CD4-positive, alpha-beta T cell treated with Interferon alpha-2 for 1 hour (primary cell): Measurements from ENCODE around the gene LAGE3.

Experiments used
- DNase-seq, 2 donors: peaks; one replicate each; pipeline ENCODE4 v3.0.0-alpha.2; 2020 to 2022

Gene LAGE3

GRCh38 chrX:154452823-154453222, 26.3 kb downstream of the LAGE3 start:
- no peak for DNase-seq

DNA sequence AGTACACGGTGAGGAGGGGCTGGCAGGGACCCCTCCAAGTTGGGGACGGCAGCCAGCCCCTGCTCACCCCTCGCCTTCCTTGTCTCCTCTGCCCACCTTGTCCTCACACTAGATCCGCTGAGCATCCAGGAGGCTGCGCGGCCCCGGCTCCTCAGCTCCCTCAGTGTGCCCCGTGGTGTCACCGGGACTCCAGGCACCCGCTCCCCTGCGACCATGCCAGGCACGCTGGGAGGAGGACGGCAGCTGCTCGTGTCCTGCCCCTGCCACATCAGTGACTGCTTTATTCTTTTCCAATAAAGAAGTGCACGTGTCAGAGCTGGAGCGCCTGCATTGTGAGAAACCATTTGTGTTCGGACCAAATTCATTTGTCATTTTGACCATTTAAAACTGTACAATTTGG, 28.8 kb downstream of the LAGE3 start:
- no peak for DNase-seq

DNA sequence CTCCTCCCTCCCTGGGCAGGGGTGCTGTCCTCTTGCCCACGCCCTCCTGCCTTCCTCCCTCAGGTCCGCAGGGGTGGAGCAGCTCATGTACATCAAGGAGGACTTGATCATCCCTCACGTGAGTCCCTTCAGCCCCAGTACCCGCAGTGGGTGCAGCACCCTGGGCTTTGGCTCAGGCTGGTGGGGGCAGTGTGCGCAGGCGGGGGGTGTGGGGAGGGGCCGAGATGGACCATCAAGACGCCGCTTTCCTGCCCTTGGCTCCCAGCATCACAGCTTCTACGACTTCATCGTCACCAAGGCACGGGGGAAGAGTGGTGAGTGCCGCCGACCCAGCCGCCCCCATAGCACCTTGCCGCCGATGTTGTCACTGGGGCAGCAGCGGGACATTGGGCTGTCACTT, 29.5 kb downstream of the LAGE3 start:
- no peak for DNase-seq

DNA sequence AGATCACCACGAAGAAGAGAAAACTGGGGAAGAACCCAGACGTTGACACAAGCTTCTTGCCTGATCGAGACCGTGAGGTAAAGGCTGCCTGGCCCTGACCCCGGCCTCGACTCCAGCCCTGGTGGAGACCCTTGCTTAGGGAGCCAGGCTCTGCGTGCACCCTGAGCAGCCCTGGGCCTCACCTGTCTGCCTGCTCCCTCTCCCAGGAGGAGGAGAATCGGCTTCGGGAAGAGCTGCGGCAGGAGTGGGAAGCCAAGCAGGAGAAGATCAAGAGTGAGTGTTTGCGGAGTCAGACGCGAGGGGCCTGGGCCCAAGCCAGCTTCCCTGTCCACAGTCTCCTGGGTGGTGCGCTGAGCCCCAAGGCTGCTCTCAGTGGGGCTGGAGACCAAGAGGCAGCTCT, 30.6 kb downstream of the LAGE3 start:
- DNase-seq: no peak

- no peak for DNase-seq
These were observed 32.7 kb downstream of the LAGE3 start for GRCh38 chrX:154446430-154446829.

- DNase-seq: no peak
These were observed 33.3 kb downstream of the LAGE3 start for GRCh38 chrX:154445776-154446175.

GRCh38 chrX:154444755-154445246, 34.3 kb downstream of the LAGE3 start:
- no peak for DNase-seq

GRCh38 chrX:154443992-154444754, 34.9 kb downstream of the LAGE3 start, which contains the start of gene FAM50A:
TSS of gene FAM50A (plus strand) at chrX:154444141. CDS start at chrX:154444236, 95 bp downstream.
- DNase-seq: peak; percentile 67 to 75

GRCh38 chrX:154443479-154443910, 35.6 kb downstream of the LAGE3 start:
- DNase-seq: no peak

GRCh38 chrX:154441984-154442707, 36.9 kb downstream of the LAGE3 start:
- no peak for DNase-seq

- DNase-seq: peak in 1 of 2 donors; percentile 37
These were observed 37.5 kb downstream of the LAGE3 start for GRCh38 chrX:154441564-154441963.

- DNase-seq: no peak
These were observed 38.3 kb downstream of the LAGE3 start for GRCh38 chrX:154440623-154441357.

DNA sequence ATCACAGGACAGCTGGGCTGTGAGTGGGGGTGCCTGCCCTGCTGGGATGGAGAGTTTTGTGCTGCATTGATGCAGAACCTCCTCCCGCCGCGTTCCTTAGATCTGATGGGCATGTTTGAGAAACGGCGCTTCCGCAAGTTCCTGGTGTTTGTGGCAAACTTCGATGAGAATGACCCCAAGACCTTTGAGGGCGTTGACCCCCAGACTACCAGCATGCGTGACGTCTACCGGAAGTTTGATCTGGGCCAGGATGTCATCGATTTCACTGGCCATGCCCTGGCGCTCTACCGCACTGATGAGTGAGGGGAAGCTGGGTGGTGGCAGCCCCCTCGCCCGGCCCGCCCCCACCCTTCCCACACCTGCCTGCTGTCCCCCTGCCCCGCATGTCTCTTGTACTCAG, 39.2 kb downstream of the LAGE3 start:
- no peak for DNase-seq

- DNase-seq: no peak
These were observed 40.8 kb downstream of the LAGE3 start for GRCh38 chrX:154437971-154438893.

DNA sequence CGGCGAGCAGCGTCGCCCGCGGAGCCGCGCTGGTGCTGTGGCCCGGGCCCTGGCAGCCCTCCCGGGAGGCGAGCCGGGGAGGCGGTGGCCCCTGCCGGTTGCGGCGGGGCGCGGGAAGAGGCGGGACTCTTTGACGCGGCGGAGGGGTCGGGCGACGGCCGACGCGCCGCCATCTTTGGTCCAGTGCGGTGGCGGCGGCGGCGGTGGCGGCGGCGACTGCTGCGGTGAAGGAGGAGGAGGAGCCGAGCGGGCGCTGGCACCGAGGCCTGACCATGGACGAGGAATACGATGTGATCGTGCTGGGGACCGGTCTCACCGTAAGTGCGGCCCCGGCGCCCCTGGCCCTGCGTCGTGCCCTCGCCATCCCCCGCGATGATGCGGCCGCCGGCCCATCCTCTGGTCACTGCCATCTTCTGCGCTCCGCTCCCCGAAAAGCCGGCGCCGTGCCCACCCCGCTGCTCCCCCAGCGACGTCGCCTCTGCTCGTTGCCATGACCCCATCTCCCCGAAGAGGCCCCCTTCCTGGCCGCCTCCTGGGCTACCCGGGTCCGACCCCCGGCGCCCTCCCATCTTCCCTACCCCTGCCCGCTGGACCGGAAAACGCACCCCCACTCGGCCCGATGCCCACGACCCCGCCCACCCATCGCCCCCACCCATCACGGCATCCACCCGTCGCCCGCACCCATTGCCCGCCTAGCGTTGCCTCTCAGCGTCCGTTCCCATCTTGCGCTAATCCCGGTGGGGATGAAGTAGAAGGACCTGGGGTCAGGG, 41.9 kb downstream of the LAGE3 start, which contains the start of gene GDI1:
TSS of gene GDI1 (plus strand) at position 172 of the 770 bp plus-strand sequence. CDS start at position 273, 101 bp downstream.
- DNase-seq: peak; percentile 46 to 73

DNA sequence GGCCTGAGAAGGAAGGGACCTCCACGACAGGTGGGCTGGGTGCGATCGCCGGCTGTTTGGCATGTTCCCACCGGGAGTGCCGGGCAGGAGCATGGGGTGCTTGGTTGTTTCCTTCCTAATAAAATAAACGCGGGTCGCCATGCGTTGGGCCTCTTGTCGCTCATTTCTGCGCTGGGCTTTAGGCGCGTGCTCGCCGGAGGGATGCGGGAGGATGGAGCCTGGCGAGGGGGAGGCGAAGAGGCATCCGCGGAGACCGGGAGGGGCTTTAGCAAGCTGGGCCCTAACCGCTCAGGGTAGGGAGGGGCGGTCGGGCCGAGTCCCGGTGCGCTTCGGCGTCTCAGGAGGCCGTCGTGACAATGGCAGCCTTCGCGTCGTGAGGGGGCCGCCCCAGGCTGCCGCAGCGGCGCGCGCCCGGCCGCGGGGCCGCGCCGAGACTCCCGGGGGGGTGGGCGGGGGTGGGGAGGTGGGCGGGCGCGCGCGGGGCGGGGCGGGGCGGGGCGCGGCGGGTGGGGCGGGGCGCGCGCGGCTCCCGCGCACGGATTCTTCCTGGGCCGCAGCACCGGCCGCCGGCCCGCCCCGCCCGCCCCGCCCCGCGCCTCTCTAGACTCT, 42.6 kb downstream of the LAGE3 start:
- peak; percentile 51 to 77 for DNase-seq

GRCh38 chrX:154435171-154435733, 43.8 kb downstream of the LAGE3 start:
- DNase-seq: no peak

- no peak for DNase-seq
These were observed 44.5 kb downstream of the LAGE3 start for GRCh38 chrX:154434394-154435168.

- no peak for DNase-seq
These were observed 45.5 kb downstream of the LAGE3 start for GRCh38 chrX:154433605-154434004.

DNA sequence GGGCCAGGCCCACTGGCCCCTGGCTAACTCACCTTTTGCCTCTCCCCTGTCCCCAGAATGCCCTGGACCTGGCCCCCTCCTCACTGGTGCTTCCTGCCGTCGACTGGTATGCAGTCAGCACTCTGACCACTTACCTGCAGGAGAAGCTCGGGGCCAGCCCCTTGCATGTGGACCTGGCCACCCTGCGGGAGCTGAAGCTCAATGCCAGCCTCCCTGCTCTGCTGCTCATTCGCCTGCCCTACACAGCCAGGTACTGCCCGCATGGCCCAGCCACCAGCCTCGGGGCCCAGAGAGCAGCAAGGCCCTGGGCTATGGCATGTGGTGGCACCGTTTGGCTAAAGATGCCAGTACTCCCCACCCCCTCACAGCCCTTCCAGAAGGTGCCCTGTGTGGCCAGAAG, 46.9 kb downstream of the LAGE3 start:
- DNase-seq: no peak
